Endothelial cell of umbilical vein (primary cell): ENCODE data around the gene TRPC4AP. TPM values are rescaled to one million over a fixed set of nuclear protein-coding genes. Genes with fewer than 3 reads are reported as not detected.

ENCODE experiments used
- BruUV-seq: library from RNA; stranded (reverse); fragments of 400-500 nt; replicated peaks from 2 replicates; lab custom pipeline; 2021; lab: Mats Ljungman, UMichigan
- CTCF ChIA-PET: fragments of 300-600, 350-600 bp; sonication (Branson Sonifier 250); formaldehyde crosslinking; loops from one replicate; lab custom pipeline; 2021; ENCODE audit warnings: antibody characterized with exemption, inconsistent platforms; lab: Charles Lee
- POLR2A ChIA-PET: fragments of 300-600, 350-600 bp; sonication (Branson Sonifier 250); formaldehyde crosslinking; loops from one replicate; lab custom pipeline; 2021; ENCODE audit warnings: antibody characterized with exemption, inconsistent platforms; lab: Charles Lee
- DNase-seq: peaks from one replicate; pipeline ENCODE4 v3.0.0-alpha.2; 2011; ENCODE audit warnings: low read depth, low spot score
- FAIRE-seq: peaks from 2 replicates; lab custom pipeline; 2011; peaks lifted over from hg19 to GRCh38; lab: Jason Lieb, UNC
- H2AFZ ChIP-seq: 2 replicates; pipeline ENCODE4 v1.6.0; 2012; ENCODE audit warnings: low read depth, low read length, control low read depth, inconsistent platforms
- H3K27ac ChIP-seq: 2 replicates; pipeline ENCODE4 v1.5.1; 2011; ENCODE audit warnings: low read depth, mild to moderate bottlenecking, control low read depth, low read length, moderate library complexity; ENCODE audit not compliant: insufficient read depth
- H3K27me3 ChIP-seq, 2 experiments: 2 replicates each; pipeline versions ENCODE4 v1.6.0 to v1.6.1; 2011; ENCODE audit warnings: low read length in 2 of 2, mixed read lengths in 1 of 2; ENCODE audit not compliant: control insufficient read depth in 2 of 2, insufficient read depth in 2 of 2
- H3K36me3 ChIP-seq, 2 experiments: 2 replicates in 1 of 2; 3 replicates in 1 of 2; pipeline ENCODE4 v1.5.1; 2011; ENCODE audit warnings: low read length in 2 of 2, mild to moderate bottlenecking in 1 of 2, moderate library complexity in 1 of 2; ENCODE audit not compliant: control insufficient read depth in 2 of 2, insufficient read depth in 2 of 2; ENCODE audit errors: extremely low read depth in 1 of 2
- H3K4me1 ChIP-seq: 3 replicates; pipeline ENCODE4 v1.5.1; 2011; ENCODE audit warnings: mild to moderate bottlenecking, low read length; ENCODE audit not compliant: control insufficient read depth, insufficient read depth; ENCODE audit errors: extremely low read depth
- H3K4me2 ChIP-seq: 2 replicates; pipeline ENCODE4 v1.6.1; 2011; ENCODE audit warnings: low read length, control low read depth, mixed read lengths; ENCODE audit not compliant: insufficient read depth
- H3K4me3 ChIP-seq, 3 experiments: fragments of 200-600 bp in 1 of 3; sonication (generic), shearing (Covaris generic) in 1 of 3; replicated peaks in 1 of 3; 2 replicates each; pipeline ENCODE4 v1.5.1; 2011 to 2016; ENCODE audit warnings: control low read depth in 3 of 3, low read length in 3 of 3, mild to moderate bottlenecking in 2 of 3, inconsistent platforms in 1 of 3, low read depth in 1 of 3, moderate library complexity in 1 of 3; ENCODE audit not compliant: insufficient read depth in 1 of 3
- H3K79me2 ChIP-seq: 2 replicates; pipeline ENCODE4 v1.6.0; 2012; ENCODE audit warnings: low read length, inconsistent platforms; ENCODE audit not compliant: control insufficient read depth, insufficient read depth
- H3K9ac ChIP-seq: replicated peaks from 2 replicates; pipeline ENCODE3; 2011; ENCODE audit warnings: low read length, control low read depth; ENCODE audit not compliant: insufficient read depth; ENCODE audit errors: extremely low read depth
- H3K9me1 ChIP-seq: replicated peaks from 3 replicates; pipeline ENCODE4 v1.6.0; 2011; ENCODE audit warnings: mild to moderate bottlenecking, low read length; ENCODE audit not compliant: control insufficient read depth, insufficient read depth; ENCODE audit errors: extremely low read depth
- H3K9me3 ChIP-seq: replicated peaks from 2 replicates; pipeline ENCODE4 v1.5.1; 2012; ENCODE audit warnings: low read length, inconsistent platforms; ENCODE audit not compliant: control insufficient read depth, insufficient read depth
- H4K20me1 ChIP-seq: replicated peaks from 2 replicates; pipeline ENCODE3; 2011; ENCODE audit warnings: mild to moderate bottlenecking, low read length; ENCODE audit not compliant: control insufficient read depth, insufficient read depth; ENCODE audit errors: extremely low read depth
- EZH2 ChIP-seq: IDR thresholded peaks from 2 replicates; pipeline ENCODE4 v1.6.1; 2012; ENCODE audit warnings: borderline replicate concordance, low read depth, mild to moderate bottlenecking, moderate library complexity, low read length, inconsistent platforms; ENCODE audit not compliant: severe bottlenecking
- FOS ChIP-seq: IDR thresholded peaks from 2 replicates; pipeline ENCODE4 v1.6.1; 2011; ENCODE audit warnings: mild to moderate bottlenecking, low read length, moderate library complexity, borderline replicate concordance; ENCODE audit not compliant: insufficient read depth
- GATA2 ChIP-seq: IDR thresholded peaks from 2 replicates; pipeline ENCODE4 v1.7.0; 2011; ENCODE audit warnings: low read depth, mild to moderate bottlenecking, moderate library complexity, mixed read lengths, low read length; ENCODE audit not compliant: insufficient read length, insufficient read depth
- JUN ChIP-seq: IDR thresholded peaks from 2 replicates; pipeline ENCODE4 v1.6.1; 2011; ENCODE audit warnings: borderline replicate concordance, low read depth; ENCODE audit not compliant: insufficient read length, insufficient read depth
- MYC ChIP-seq: IDR thresholded peaks from one replicate; pipeline ENCODE4 v1.6.1; 2011; ENCODE audit warnings: mild to moderate bottlenecking, low read depth, low read length
- POLR2A ChIP-seq: IDR thresholded peaks from 2 replicates; pipeline ENCODE4 v1.6.1; 2012; ENCODE audit warnings: low read depth, mild to moderate bottlenecking, control low read depth, low read length
- POLR2AphosphoS5 ChIP-seq: IDR thresholded peaks from 2 replicates; pipeline ENCODE4 v1.6.1; 2012; ENCODE audit warnings: low read depth, mild to moderate bottlenecking, control low read depth, low read length, moderate library complexity; ENCODE audit not compliant: insufficient read depth
- dilution Hi-C: fragments of 300-500 bp; cut with MboI; formaldehyde crosslinking; loops from one replicate; pipeline ENCODE4 v1.15.0; 2019; ENCODE audit warnings: low sequenced_read_pairs; ENCODE audit not compliant: extremely low pct_ligation_motif_present
- intact Hi-C: fragments of 100-400 bp; cut with micrococcal nuclease; formaldehyde crosslinking; loops from one replicate; pipeline ENCODE4 v1.10.0; 2022
- polyA plus RNA-seq, 4 experiments: library from polyadenylated mRNA; depleted of rRNA in 3 of 4; stranded (reverse) in 3 of 4; unstranded in 1 of 4; fragments of >200 nt; gene quantifications; 2 replicates each; pipeline versions ENCODE4 v1.2.1 to v1.2.3, GENCODE V29; 2011 to 2012; ENCODE audit warnings: missing spikeins in 1 of 4
- total RNA-seq: library from RNA; stranded (reverse); gene quantifications from 2 replicates; pipeline ENCODE4 v1.2.3, GENCODE V29; 2021
- TF ChIP-seq, protein P1 (sequence below): IDR thresholded peaks from 2 replicates; pipeline ENCODE4 v1.6.1; 2011; ENCODE audit not compliant: insufficient read depth, insufficient read length
- TF ChIP-seq, protein P2 (sequence below), 2 donors: IDR thresholded peaks; 1 replicate in 1 of 2; 2 replicates in 1 of 2; pipeline ENCODE4 v1.5.1; 2011; ENCODE audit warnings: low read length in 2 of 2, mild to moderate bottlenecking in 2 of 2, moderate library complexity in 2 of 2, control low read depth in 1 of 2, inconsistent platforms in 1 of 2, low read depth in 1 of 2; ENCODE audit not compliant: insufficient read depth in 1 of 2; ENCODE audit errors: extremely low read depth in 1 of 2

The TRPC4AP gene
- total and polyA plus RNA-seq, 2 donors (not counting 3 experiments of a cell fraction or from before 2014, with no cell fraction given): 89.0 to 103 TPM

DNA sequence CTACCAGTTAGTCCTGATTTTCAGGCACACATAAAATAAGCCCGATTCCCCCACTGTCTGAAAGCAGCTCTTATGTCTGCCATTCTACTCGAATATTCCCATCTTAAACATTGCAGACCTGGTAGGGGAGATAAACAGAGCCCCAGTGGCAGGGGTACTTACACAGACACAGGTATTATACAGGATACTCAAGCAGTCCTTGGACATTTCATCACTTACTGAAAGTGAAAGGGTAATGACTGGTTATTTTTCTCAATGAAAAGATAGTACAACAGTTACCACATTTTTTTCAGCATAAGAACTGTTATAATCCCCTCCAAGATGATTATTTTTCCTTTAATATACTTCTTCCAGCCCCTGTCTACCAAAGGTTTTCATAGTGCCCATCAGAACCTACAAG, 37.8 kb downstream of the TRPC4AP start:
- H4K20me1 ChIP-seq: peaks cover 2% of the 10 kb centered on the region
- no peak overlapping the region for H3K4me2 ChIP-seq
- H3K9ac ChIP-seq: no peak overlapping the region
- H3K79me2 ChIP-seq: peaks cover 44% of the 10 kb centered on the region
- no peak for TF ChIP-seq FOS
- TF ChIP-seq GATA2: no peak
- TF ChIP-seq MYC: no peak
- TF ChIP-seq, protein P1, sequence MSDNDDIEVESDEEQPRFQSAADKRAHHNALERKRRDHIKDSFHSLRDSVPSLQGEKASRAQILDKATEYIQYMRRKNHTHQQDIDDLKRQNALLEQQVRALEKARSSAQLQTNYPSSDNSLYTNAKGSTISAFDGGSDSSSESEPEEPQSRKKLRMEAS: no peak
- no peak for TF ChIP-seq EZH2
- no peak for TF ChIP-seq POLR2A
- TF ChIP-seq JUN: no peak
- TF ChIP-seq, protein P2, sequence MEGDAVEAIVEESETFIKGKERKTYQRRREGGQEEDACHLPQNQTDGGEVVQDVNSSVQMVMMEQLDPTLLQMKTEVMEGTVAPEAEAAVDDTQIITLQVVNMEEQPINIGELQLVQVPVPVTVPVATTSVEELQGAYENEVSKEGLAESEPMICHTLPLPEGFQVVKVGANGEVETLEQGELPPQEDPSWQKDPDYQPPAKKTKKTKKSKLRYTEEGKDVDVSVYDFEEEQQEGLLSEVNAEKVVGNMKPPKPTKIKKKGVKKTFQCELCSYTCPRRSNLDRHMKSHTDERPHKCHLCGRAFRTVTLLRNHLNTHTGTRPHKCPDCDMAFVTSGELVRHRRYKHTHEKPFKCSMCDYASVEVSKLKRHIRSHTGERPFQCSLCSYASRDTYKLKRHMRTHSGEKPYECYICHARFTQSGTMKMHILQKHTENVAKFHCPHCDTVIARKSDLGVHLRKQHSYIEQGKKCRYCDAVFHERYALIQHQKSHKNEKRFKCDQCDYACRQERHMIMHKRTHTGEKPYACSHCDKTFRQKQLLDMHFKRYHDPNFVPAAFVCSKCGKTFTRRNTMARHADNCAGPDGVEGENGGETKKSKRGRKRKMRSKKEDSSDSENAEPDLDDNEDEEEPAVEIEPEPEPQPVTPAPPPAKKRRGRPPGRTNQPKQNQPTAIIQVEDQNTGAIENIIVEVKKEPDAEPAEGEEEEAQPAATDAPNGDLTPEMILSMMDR (IDR thresholded peaks at IDR 0.05; ENCODE audit: extremely low read depth in 1 of 2, insufficient read depth in 1 of 2, low read depth in 1 of 2, low read length in 2 of 2): no peak
- TF ChIP-seq POLR2AphosphoS5: no peak
- FAIRE-seq (no peak), DNase-seq (no peak)
- H3K36me3 ChIP-seq: peaks cover 4 to 8% of the 10 kb centered on the region in 2 experiments
- dilution Hi-C loops (no loop called here), intact Hi-C loops (loop anchor here (5.0 kb wide), 1 partner anchor 402 kb away; the partner anchor contains the start of gene CEP250)
- H3K4me1 ChIP-seq: peaks cover 27% of the 10 kb centered on the region
- H3K27ac ChIP-seq: no peak overlapping the region
- H3K9me3 ChIP-seq: no peaks in the 10 kb centered on the region
- ChIA-PET POLR2A (no interaction called here), CTCF (interaction anchor here (0.7 to 2.1 kb wide), 2 partner anchors 9 to 11 kb away, joined by 3 to 6 read pairs; no protein-coding TSS in a partner anchor)
- H3K4me3 ChIP-seq: no peak overlapping the region
- BruUV-seq: no TSS peak
- H3K27me3 ChIP-seq: no peaks in the 10 kb centered on the region
- H2AFZ ChIP-seq: no peak overlapping the region
- H3K9me1 ChIP-seq: no peaks in the 10 kb centered on the region
